Measurements from ENCODE around the gene IQCF5. TPM values are rescaled to one million over a fixed set of nuclear protein-coding genes. Genes with fewer than 3 reads are reported as not detected.

Gene IQCF5
- polyA plus RNA-seq, 1 of the 3 experiments (the other 2 are of a cell fraction): not detected

DNA sequence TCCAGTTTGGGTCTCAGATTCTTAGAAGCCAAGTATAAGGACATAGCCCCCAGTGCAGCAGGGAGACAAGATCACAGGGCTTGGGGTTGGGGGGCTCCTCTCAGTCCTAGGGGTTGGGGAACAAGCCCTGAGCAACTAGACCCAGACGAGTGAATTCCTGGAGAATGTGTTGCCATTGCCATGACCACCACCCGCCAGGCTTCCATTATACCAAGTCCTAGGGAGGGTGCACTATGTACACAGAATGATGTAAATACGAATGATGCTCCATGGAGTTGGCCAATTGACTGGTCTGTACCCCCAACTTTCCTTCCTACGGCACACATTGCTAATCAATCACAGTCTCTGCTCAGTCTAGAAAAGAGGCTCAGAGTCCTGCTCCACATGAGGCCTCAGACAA is 19.0 kb upstream of the IQCF5 start:
- no peaks in the 10 kb centered on the region for H3K4me1 ChIP-seq (ENCODE audit: control insufficient read depth in 1 of 2, insufficient read depth in 2 of 2, low read depth in 1 of 2, low read length in 1 of 2)
- H3K9me2 ChIP-seq: no peaks in the 10 kb centered on the region
- H3K9ac ChIP-seq: no peak overlapping the region
- no peak overlapping the region for H3K4me2 ChIP-seq
- no peaks in the 10 kb centered on the region for H3K79me2 ChIP-seq (ENCODE audit: insufficient read depth)
- no peak overlapping the region for H3K4me3 ChIP-seq (ENCODE audit: low read depth in 2 of 2, low read length in 1 of 2)
- no peaks in the 10 kb centered on the region for H4K20me1 ChIP-seq (ENCODE audit: insufficient read depth)
- H2AFZ ChIP-seq (ENCODE audit: low read depth): no peak overlapping the region
- 50% methylated on average over 1 of the region's 4 CpGs for WGBS (ENCODE audit: low lambda C conversion rate)
- H3K27ac ChIP-seq (ENCODE audit: low read depth in 2 of 2, low read length in 1 of 2): no peak overlapping the region
- H3F3A ChIP-seq (replicated peaks; ENCODE audit: insufficient read depth): no peaks in the 10 kb centered on the region
- no peaks in the 10 kb centered on the region for H3K36me3 ChIP-seq (replicated peaks in 1 of 2; ENCODE audit: control insufficient read depth in 1 of 2, insufficient read depth in 2 of 2, low read length in 1 of 2)
- ChIA-PET POLR2A (no interaction called here), CTCF (no interaction called here)
- DNase-seq: no peak
- 0 out of 2 replicates have a peak, but pooled peaks cover 6% of the 10 kb centered on the region for H3K27me3 ChIP-seq (ENCODE audit: insufficient read depth)
- no peaks in the 10 kb centered on the region for H3K9me3 ChIP-seq
- TF ChIP-seq CHD2 (IDR thresholded peaks at IDR 0.05; ENCODE audit: low read length, partially characterized antibody) (no peak), SIN3A (IDR thresholded peaks at IDR 0.05; ENCODE audit: borderline replicate concordance, low read depth, low read length) (no peak), TCF12 (IDR thresholded peaks at IDR 0.05) (no peak), ELF1 (IDR thresholded peaks at IDR 0.05) (no peak), EZH2phosphoT487 (IDR thresholded peaks at IDR 0.05; ENCODE audit: borderline replicate concordance, low read depth) (no peak), MEF2A (IDR thresholded peaks at IDR 0.05; ENCODE audit: borderline replicate concordance, low read depth) (no peak), MXI1 (IDR thresholded peaks at IDR 0.05; ENCODE audit: low read depth, low read length) (no peak), FOXJ3 (CRISPR knock-in tag; IDR thresholded peaks at IDR 0.05) (no peak), TEAD4 (IDR thresholded peaks at IDR 0.05; ENCODE audit: borderline replicate concordance, insufficient read depth) (no peak), FOSL2 (IDR thresholded peaks at IDR 0.05; ENCODE audit: borderline replicate concordance, low read depth) (no peak), TAF1 (IDR thresholded peaks at IDR 0.05; ENCODE audit: borderline replicate concordance, low read depth, low read length) (no peak), NRF1 (IDR thresholded peaks at IDR 0.05; ENCODE audit: low read depth, low read length) (no peak), GATA2 (CRISPR knock-in tag; IDR thresholded peaks at IDR 0.05) (no peak), FOXM1 (IDR thresholded peaks at IDR 0.05; ENCODE audit: low read depth) (no peak), POLR2AphosphoS5 (IDR thresholded peaks at IDR 0.05; ENCODE audit: low read depth, low read length) (no peak), GABPA (IDR thresholded peaks at IDR 0.05; ENCODE audit: low read depth) (no peak), RFX5 (IDR thresholded peaks at IDR 0.05; ENCODE audit: low read length) (no peak)
- TF ChIP-seq, protein P1, sequence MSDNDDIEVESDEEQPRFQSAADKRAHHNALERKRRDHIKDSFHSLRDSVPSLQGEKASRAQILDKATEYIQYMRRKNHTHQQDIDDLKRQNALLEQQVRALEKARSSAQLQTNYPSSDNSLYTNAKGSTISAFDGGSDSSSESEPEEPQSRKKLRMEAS (IDR thresholded peaks at IDR 0.05; ENCODE audit: low read depth): no peak
- TF ChIP-seq, protein P2, sequence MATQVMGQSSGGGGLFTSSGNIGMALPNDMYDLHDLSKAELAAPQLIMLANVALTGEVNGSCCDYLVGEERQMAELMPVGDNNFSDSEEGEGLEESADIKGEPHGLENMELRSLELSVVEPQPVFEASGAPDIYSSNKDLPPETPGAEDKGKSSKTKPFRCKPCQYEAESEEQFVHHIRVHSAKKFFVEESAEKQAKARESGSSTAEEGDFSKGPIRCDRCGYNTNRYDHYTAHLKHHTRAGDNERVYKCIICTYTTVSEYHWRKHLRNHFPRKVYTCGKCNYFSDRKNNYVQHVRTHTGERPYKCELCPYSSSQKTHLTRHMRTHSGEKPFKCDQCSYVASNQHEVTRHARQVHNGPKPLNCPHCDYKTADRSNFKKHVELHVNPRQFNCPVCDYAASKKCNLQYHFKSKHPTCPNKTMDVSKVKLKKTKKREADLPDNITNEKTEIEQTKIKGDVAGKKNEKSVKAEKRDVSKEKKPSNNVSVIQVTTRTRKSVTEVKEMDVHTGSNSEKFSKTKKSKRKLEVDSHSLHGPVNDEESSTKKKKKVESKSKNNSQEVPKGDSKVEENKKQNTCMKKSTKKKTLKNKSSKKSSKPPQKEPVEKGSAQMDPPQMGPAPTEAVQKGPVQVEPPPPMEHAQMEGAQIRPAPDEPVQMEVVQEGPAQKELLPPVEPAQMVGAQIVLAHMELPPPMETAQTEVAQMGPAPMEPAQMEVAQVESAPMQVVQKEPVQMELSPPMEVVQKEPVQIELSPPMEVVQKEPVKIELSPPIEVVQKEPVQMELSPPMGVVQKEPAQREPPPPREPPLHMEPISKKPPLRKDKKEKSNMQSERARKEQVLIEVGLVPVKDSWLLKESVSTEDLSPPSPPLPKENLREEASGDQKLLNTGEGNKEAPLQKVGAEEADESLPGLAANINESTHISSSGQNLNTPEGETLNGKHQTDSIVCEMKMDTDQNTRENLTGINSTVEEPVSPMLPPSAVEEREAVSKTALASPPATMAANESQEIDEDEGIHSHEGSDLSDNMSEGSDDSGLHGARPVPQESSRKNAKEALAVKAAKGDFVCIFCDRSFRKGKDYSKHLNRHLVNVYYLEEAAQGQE (IDR thresholded peaks at IDR 0.05; ENCODE audit: low read depth, low read length): no peak
- TF ChIP-seq, protein P3, sequence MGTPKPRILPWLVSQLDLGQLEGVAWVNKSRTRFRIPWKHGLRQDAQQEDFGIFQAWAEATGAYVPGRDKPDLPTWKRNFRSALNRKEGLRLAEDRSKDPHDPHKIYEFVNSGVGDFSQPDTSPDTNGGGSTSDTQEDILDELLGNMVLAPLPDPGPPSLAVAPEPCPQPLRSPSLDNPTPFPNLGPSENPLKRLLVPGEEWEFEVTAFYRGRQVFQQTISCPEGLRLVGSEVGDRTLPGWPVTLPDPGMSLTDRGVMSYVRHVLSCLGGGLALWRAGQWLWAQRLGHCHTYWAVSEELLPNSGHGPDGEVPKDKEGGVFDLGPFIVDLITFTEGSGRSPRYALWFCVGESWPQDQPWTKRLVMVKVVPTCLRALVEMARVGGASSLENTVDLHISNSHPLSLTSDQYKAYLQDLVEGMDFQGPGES (IDR thresholded peaks at IDR 0.05; ENCODE audit: low read depth, low read length): no peak
